HAP-1 (cell line): ENCODE results near the gene DLGAP1.

Experiments used
- DNase-seq, 2 experiments: peaks; one replicate each; pipeline ENCODE4 v3.0.0-alpha.2; 2016 to 2020; ENCODE audit warnings: low spot score in 2 of 2
- H3K27me3 ChIP-seq: fragments of 250-450 bp; sonication (Bioruptor Pico); 2 replicates; pipeline ENCODE4 v1.5.1; 2020; ENCODE audit warnings: low read depth, mild to moderate bottlenecking, moderate library complexity
- H3K36me3 ChIP-seq: fragments of 250-450 bp; sonication (Bioruptor Pico); replicated peaks from 2 replicates; pipeline ENCODE4 v1.5.1; 2020; ENCODE audit warnings: mild to moderate bottlenecking
- H3K4me1 ChIP-seq: fragments of 250-450 bp; sonication (Bioruptor Pico); 2 replicates; pipeline ENCODE4 v1.5.1; 2020; ENCODE audit warnings: mild to moderate bottlenecking
- H3K4me3 ChIP-seq: fragments of 250-450 bp; sonication (Bioruptor Pico); 2 replicates; pipeline ENCODE4 v1.5.1; 2020; ENCODE audit warnings: mild to moderate bottlenecking, moderate library complexity
- H3K9me3 ChIP-seq: fragments of 250-450 bp; sonication (Bioruptor Pico); 2 replicates; pipeline ENCODE4 v1.5.1; 2020; ENCODE audit warnings: mild to moderate bottlenecking, moderate library complexity
- in situ Hi-C: fragments of 300-500 bp; cut with MboI; formaldehyde crosslinking; loops from 3 replicates; pipeline ENCODE4 v1.14.3; 2020; ENCODE audit warnings: low sequenced_read_pairs, inconsistent platforms, mixed read lengths

Gene DLGAP1

DNA sequence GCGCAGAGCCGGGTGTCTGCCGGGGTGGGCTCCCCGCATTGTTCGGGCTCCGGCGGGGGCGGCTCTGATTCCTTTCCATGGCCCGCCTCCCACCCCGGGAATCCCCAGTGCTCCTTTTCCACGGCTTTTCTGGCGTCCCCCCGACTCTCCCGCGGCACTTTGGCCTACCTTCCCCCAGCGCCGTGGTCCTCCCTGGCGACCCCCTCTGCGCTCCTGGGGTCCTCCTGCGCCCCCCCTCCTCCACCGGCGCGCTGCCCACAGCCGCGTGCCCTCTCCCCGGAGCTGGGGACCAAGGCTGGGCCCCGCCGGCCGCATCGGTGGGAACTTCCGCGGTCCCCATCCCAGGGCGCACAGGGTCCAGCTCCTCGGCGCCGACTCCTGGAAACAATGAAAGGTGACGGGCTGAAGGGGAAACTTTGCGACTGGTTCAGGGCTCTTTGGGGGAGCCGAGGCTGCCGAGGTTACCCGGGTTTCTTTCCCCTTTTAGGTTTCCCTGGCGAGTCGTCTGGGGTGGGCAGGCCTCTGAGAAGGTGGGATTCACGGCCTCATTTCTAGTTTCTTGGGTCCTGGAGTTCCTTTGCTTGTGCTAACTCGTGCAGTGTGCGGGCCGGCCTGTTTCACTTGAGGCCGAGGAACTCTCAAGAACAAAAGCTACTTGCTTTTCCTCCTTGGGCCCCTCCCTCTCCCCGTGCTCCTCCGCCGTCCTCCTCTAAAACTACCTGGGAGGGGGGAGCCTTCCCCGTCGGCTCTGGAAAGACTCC is 1002.9 kb downstream of the DLGAP1 start:
- in situ Hi-C loops: loop anchor here (5.0 to 10.0 kb wide), 2 partner anchors 145 to 167 kb away; no protein-coding TSS in a partner anchor
- Histone ChIP-seq H3K9me3 (no peaks in the 10 kb centered on the region), H3K36me3 (peaks cover 12% of the 10 kb centered on the region), H3K4me3 (peak overlapping the region; percentile 58), H3K4me1 (peaks cover 26% of the 10 kb centered on the region), H3K27me3 (no peaks in the 10 kb centered on the region)
- DNase-seq: peak; percentile 66 to 71

DNA sequence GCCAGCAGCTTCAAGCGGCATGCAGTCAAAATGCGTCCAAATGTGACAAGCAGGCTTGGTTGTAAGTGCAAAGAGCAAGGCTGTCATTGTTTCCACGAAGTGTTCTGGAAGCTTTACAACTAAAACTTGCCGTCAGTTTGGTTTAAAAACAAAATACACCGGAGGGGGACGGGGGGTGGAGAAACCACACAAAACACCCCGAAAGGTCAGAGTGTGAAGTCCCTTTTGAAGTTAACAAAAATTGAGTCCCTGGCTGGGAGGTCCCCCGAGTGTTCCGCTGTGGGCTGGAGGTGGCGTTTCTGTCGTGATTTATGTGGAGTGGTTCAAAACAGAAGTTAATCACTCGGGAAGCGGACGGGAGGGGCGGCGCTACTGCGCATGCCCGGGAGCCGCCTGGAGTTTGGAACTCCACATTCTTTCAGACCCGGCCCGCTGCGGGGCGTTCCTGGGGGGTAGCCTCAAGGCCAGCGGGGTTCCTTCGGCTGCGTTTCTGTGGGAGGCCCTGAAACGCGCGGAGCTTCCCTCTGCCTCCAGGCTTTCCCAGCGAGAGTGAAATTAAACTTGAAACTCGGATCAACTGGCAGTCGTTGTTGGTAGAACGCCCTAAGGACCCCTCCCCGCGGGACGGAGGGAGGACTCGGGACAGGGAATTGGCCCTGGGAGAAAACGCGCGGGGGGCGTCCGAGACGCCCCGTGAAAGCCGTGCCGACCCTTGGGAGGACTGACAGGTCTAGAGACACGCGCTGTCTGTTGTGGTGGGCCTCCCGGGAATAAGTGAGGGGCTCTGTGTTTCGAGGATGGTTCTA is 1003.7 kb downstream of the DLGAP1 start:
- peak; percentile 72 to 93 for DNase-seq
- Histone ChIP-seq H3K27me3 (no peaks in the 10 kb centered on the region), H3K9me3 (no peaks in the 10 kb centered on the region), H3K36me3 (peaks cover 4% of the 10 kb centered on the region), H3K4me3 (peak overlapping the region; percentile 58), H3K4me1 (peaks cover 33% of the 10 kb centered on the region)
- in situ Hi-C loops: loop anchor here (5.0 to 10.0 kb wide), 2 partner anchors 146 to 167 kb away; no protein-coding TSS in a partner anchor

DNA sequence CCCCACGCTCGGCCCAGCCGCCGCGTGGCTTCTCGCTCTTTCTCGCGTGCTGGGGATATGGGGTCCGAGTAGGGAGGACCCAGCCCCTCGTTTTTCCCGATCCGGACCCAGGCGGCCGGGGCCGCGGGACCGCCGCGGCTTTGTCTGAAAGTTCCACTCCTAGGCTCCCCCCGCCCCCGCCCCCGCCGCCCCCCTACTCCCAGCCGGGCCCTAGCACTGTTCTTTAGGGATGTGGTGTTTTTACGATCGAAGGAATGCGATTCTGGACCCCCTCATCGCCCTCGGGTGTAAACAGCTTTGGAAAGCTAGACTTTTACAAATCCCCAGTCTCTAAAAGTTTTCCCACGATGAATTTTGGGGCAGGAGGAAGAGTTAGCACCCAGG is 1004.3 kb downstream of the DLGAP1 start:
- H3K9me3 ChIP-seq: no peaks in the 10 kb centered on the region
- no peaks in the 10 kb centered on the region for H3K36me3 ChIP-seq
- H3K4me3 ChIP-seq: peak overlapping the region; percentile 58
- no peaks in the 10 kb centered on the region for H3K27me3 ChIP-seq
- in situ Hi-C loops: loop anchor here (5.0 to 10.0 kb wide), 2 partner anchors 147 to 166 kb away; no protein-coding TSS in a partner anchor
- DNase-seq: no peak
- H3K4me1 ChIP-seq: peaks cover 27% of the 10 kb centered on the region

DNA sequence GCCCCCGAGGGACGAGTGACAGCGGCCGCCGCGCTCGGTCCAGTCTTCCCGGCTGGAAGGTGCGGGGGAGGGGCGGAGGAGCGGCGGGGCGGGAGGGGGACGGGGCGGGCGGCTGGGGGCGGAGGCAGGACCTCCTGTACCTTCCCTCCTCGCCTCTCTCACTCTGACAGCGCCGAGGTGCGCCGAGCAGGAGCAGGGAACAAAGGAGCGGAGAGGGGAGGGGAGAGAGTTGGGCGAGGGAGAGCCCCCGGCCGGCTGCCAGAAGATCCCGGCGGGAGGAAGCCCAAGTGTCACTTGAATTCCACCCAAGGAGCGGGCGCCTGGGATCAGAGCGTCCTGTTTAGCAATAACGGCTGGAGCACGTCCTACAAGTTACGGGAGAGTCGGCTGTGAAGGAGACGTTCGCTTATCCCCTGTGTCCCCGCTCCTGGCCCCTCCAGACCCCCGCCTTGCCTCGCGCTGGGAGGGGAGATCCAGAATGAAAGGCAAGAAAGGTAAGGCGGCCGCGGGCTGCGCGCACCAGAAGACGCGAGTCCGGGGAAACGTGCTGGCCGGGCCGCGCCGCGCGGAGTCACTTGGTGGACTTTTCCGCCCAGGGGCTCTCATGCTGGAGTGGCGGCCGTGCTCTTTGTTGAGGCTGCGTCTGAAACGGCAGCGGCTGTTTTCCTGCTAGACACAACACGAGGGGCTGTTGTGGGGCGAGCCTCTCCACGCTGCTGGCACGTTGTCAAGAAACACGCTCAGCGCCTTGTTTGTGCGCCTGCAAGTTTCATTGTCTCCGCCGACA is 1004.9 kb downstream of the DLGAP1 start, which contains the start of gene TGIF1:
Gene TGIF1 (plus strand): TSS at position 161 of the 787 bp plus-strand sequence. CDS start 318 bp downstream, at position 479.
- no peaks in the 10 kb centered on the region for H3K9me3 ChIP-seq
- DNase-seq: peak; percentile 90 to 93
- peak within 1 kb of the TSS; percentile 58 for H3K4me3 ChIP-seq
- no peaks in the 10 kb centered on the region for H3K36me3 ChIP-seq
- peaks cover 22% of the 10 kb centered on the region for H3K4me1 ChIP-seq
- H3K27me3 ChIP-seq: no peaks in the 10 kb centered on the region
- in situ Hi-C loops: loop anchor here (5.0 to 10.0 kb wide), 2 partner anchors 147 to 165 kb away; no protein-coding TSS in a partner anchor

DNA sequence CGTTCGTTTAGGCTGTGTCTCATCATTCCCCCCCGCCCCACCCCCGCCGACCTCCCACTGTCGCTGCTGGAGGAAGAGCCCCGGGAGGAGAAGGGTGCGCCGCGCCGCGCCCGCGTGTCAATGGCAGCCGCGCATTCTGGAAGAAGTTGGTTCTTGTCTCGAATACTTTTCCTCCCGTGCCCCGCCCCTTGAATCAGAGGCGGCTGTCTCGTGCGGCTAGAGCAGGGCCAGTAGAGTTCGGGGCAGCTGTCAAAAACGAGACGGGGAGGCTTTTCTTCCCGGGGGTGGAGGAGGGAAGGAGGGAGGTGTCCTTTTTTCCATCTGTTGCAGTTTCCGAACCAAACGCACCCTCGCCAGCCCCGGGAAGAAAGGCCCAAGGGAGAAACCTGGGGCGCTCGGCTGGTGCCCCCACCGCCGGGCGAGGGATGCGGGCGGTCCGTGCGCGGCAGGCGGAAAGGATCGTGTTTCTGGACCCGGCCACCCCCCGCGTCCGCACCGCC is 1005.5 kb downstream of the DLGAP1 start:
- H3K9me3 ChIP-seq: no peaks in the 10 kb centered on the region
- in situ Hi-C loops: loop anchor here (5.0 to 10.0 kb wide), 3 partner anchors 148 to 215 kb away; no protein-coding TSS in a partner anchor
- H3K4me1 ChIP-seq: peaks cover 22% of the 10 kb centered on the region
- H3K27me3 ChIP-seq: no peaks in the 10 kb centered on the region
- DNase-seq: peak; percentile 70 to 90
- H3K4me3 ChIP-seq: peak overlapping the region; percentile 58
- H3K36me3 ChIP-seq: no peaks in the 10 kb centered on the region

DNA sequence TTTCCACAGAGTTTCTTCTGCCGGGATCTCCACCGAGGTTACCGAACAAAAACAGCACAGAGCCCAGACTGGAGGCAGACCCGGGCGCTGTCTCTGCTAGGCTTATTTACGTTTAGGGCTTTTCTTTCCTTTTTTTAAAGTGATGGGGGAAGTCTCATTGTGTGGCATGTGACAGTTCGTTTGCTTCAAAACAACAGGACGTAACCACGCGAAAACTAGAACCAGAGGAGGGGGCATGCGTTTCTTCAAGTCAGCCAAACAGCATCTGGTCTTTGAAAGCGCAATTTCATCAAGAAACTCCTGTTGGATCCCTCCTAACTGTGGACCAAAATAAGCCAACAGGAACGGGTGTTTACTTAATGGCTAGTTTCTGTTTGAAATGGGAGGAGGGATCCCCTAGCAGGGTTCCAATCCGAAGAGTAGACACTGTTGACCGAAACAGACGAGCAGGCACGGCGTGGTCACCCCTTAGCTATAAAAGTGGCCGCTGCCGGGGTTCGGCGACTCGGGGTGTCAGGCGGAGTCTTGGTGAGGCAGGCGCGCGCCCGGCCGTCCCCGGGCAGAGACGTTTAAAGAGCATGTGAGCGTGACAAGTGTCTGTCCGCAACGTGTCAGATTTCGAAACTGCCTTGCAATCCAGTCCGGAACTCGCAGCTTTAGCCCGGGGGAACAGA is 1006.1 kb downstream of the DLGAP1 start:
- Histone ChIP-seq H3K4me1 (peaks cover 16% of the 10 kb centered on the region), H3K27me3 (no peaks in the 10 kb centered on the region), H3K4me3 (peak overlapping the region; percentile 58), H3K9me3 (no peaks in the 10 kb centered on the region), H3K36me3 (no peaks in the 10 kb centered on the region)
- peak; percentile 39 to 43 for DNase-seq
- in situ Hi-C loops: loop anchor here (10.0 kb wide), 1 partner anchor 216 kb away; no protein-coding TSS in a partner anchor

DNA sequence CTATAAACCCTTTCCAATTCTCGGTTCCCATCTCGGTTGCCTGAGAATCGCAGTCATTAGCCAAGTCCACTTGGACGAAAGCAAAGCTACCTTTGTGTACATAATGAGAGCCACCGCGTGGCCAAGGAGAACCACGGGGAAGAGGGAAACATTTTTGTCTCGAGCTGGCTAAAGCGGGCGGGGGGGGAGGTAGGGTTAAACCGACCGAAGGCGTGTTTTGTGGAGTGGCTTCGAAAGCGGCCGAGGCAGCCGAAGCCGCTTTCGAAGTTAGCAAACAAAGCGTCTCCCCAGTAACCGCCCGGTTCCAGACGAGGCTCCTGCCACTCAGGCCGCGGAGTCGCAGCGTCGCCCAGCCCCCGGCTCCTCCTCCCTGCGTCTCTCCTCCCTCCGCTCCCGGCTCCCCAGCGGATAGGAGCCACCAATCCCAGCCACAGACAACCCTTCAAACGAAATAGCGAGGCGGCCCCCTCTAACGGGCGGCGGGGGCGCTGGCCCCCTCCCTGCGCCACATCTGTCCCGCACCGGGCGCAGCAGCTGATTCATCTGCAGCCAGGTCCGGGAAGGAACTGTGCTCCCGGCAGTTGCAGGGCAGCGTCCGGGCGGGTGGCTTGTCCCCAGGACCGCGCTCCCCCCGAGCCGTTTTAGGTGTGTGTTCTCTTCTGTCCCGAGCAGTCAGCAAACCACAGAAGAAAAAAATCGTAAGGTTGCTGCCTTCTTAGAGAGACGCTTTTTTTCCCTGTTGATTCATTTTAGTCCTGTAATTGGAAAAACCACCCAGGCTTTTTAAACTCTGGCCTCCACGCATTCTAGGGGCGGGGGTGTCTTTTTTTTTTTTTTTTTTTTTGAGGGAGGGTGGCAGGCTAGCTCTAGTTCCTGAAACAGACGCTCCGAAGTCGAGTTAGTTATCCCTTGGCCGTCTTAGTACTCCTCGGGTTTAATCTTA is 1006.9 kb downstream of the DLGAP1 start:
- in situ Hi-C loops: loop anchor here (10.0 kb wide), 1 partner anchor 217 kb away; no protein-coding TSS in a partner anchor
- no peaks in the 10 kb centered on the region for H3K27me3 ChIP-seq
- peak overlapping the region; percentile 58 for H3K4me3 ChIP-seq
- no peaks in the 10 kb centered on the region for H3K36me3 ChIP-seq
- DNase-seq: peak; percentile 96 to 97
- H3K4me1 ChIP-seq: peaks cover 13% of the 10 kb centered on the region
- no peaks in the 10 kb centered on the region for H3K9me3 ChIP-seq

DNA sequence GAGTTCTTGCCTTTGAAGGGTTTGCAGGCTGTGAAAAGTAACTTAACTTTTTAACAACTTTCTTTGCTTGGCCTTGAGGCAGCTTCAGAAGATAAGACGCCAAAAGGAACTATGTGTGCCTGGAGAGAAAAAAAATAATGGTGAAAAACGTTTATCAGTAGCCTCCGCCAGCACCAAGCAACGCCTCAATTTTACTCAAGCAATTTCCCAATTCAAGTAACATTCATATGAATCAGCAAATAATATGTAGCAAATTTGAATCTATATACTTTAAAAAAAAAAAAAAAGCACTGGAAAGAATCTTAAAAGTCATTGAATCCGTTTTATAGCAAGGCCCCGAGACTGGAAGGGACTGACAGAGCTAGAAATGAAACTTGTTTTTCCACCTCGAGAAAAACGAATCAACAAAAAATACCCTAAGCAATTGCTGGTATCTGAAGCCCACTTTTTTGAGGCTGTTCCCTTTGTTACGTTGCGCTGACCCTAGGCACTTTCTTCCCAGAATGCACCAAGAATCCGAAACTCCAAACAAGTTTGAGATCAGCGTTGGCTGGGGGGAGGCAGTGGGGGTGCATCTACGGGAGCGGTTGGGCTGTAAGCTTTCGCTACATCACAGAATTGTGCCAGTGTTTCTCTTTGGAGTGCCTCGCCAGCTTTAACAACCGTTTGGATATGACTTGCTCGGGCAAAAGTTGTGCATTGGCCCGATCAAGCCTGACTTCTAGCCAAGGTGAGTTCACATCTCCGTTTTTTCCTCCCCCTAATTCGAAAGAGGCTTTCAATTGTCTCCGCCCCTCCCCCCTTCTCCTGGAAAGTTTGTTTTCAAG is 1007.8 kb downstream of the DLGAP1 start:
- no peaks in the 10 kb centered on the region for H3K27me3 ChIP-seq
- DNase-seq: peak in 1 of 2 experiments; percentile 51
- H3K9me3 ChIP-seq: no peaks in the 10 kb centered on the region
- peak overlapping the region; percentile 58 for H3K4me3 ChIP-seq
- no peaks in the 10 kb centered on the region for H3K36me3 ChIP-seq
- in situ Hi-C loops: loop anchor here (10.0 kb wide), 1 partner anchor 218 kb away; no protein-coding TSS in a partner anchor
- peaks cover 13% of the 10 kb centered on the region for H3K4me1 ChIP-seq
